Measurements from ENCODE around the gene ANKRD61. TPM values are rescaled to one million over a fixed set of nuclear protein-coding genes. Genes with fewer than 3 reads are reported as not detected.
A peak's percentile ranks its signal among the peaks of the same experiment; 100 is the strongest.

Gene ANKRD61
- total RNA-seq, 4 donors from 2014 or later: 0.39 to 1.0 TPM; not detected in 2

DNA sequence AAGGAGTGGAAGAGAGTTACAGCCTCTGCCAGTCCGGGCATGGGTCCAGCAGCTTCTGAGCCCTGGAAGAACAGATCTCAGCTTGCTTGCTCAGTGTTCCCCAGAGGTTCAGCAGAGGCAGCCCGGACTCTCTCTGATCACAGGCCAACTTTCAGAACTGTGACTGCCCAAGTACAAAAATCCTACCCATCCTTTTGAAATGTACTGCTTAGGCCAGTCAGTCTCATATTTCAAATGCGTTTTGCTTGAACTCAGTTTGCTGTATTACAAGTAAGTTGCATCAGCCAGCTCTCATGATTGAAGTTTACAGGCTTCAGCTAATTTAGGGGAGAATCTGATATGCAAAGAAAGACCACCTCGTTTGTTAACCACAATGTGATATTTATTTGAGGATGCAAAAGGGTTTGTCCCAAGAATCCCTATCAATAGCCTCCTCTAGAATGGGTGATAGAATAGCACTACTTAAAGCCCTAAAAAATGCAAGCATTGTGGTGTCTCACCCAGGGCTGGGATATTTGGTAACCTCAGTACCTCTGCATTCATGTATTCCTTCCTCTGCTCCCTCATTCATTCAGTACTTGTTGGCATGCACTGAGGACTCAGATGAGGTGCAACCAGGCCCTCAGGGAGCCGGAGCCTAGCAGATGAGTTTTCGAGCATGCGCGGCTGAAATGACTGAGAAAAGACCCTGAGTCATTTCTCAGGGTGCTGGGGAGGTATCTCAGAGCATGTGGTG is 15.1 kb upstream of the ANKRD61 start:
- Histone ChIP-seq H3K4me1 (peaks cover 56 to 64% of the 10 kb centered on the region in 2 donors), H3K36me3 (peaks cover 0 to 47% of the 10 kb centered on the region in 2 donors), H3K27ac (peak overlapping the region; percentile 89 to 98 (median 92)), H3K9me3 (no peaks in the 10 kb centered on the region), H3K4me3 (peak overlapping the region in 2 of 4 donors; percentile 2 to 36), H3K27me3 (no peaks in the 10 kb centered on the region)
- peak; percentile 53 to 84 for ATAC-seq
- no peak for TF ChIP-seq POLR2A (IDR thresholded peaks at IDR 0.05)
- TF ChIP-seq, protein P1, sequence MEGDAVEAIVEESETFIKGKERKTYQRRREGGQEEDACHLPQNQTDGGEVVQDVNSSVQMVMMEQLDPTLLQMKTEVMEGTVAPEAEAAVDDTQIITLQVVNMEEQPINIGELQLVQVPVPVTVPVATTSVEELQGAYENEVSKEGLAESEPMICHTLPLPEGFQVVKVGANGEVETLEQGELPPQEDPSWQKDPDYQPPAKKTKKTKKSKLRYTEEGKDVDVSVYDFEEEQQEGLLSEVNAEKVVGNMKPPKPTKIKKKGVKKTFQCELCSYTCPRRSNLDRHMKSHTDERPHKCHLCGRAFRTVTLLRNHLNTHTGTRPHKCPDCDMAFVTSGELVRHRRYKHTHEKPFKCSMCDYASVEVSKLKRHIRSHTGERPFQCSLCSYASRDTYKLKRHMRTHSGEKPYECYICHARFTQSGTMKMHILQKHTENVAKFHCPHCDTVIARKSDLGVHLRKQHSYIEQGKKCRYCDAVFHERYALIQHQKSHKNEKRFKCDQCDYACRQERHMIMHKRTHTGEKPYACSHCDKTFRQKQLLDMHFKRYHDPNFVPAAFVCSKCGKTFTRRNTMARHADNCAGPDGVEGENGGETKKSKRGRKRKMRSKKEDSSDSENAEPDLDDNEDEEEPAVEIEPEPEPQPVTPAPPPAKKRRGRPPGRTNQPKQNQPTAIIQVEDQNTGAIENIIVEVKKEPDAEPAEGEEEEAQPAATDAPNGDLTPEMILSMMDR (IDR thresholded peaks at IDR 0.05 in 4 of 5, conservative IDR thresholded peaks at IDR 0.05 in 1 of 5): no peak
- intact Hi-C loops (cut with DNase I; ENCODE audit: low total_unique reads): no loop called here
- in situ Hi-C loops (cut with MboI; ENCODE audit: low sequenced_read_pairs in 4 of 4): no loop called here
- DNase-seq: peak; percentile 88 to 95

DNA sequence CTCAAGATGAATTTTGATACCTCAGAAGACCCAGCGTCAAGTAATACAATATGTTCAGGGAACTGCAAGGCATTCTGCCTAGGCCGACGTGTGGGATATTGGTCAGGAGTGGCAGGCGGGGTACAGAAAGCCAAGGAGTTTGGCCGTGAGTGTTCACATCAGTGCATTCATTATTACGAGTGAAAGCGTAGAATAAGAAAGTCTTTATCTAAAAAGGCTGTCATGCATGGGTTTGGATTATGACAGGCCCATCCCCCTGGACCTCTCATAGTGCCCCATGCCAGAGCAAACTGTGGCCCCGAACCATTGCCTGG is 14.6 kb upstream of the ANKRD61 start:
- Histone ChIP-seq H3K4me1 (peaks cover 54 to 59% of the 10 kb centered on the region in 2 donors), H3K36me3 (peaks cover 0 to 51% of the 10 kb centered on the region in 2 donors), H3K4me3 (peak overlapping the region in 1 of 4 donors; percentile 21), H3K9me3 (no peaks in the 10 kb centered on the region), H3K27me3 (no peaks in the 10 kb centered on the region), H3K27ac (peak overlapping the region; percentile 89 to 98 (median 92))
- DNase-seq (peak; percentile 85 to 92), ATAC-seq (peak in 1 of 2 donors; percentile 79)
- intact Hi-C loops (cut with DNase I; ENCODE audit: low total_unique reads) (no loop called here), in situ Hi-C loops (cut with MboI; ENCODE audit: low sequenced_read_pairs in 4 of 4) (no loop called here)
- TF ChIP-seq, protein P1 (IDR thresholded peaks at IDR 0.05 in 4 of 5, conservative IDR thresholded peaks at IDR 0.05 in 1 of 5): no peak
- TF ChIP-seq POLR2A (IDR thresholded peaks at IDR 0.05): peak in 1 of 2 donors; percentile 57

DNA sequence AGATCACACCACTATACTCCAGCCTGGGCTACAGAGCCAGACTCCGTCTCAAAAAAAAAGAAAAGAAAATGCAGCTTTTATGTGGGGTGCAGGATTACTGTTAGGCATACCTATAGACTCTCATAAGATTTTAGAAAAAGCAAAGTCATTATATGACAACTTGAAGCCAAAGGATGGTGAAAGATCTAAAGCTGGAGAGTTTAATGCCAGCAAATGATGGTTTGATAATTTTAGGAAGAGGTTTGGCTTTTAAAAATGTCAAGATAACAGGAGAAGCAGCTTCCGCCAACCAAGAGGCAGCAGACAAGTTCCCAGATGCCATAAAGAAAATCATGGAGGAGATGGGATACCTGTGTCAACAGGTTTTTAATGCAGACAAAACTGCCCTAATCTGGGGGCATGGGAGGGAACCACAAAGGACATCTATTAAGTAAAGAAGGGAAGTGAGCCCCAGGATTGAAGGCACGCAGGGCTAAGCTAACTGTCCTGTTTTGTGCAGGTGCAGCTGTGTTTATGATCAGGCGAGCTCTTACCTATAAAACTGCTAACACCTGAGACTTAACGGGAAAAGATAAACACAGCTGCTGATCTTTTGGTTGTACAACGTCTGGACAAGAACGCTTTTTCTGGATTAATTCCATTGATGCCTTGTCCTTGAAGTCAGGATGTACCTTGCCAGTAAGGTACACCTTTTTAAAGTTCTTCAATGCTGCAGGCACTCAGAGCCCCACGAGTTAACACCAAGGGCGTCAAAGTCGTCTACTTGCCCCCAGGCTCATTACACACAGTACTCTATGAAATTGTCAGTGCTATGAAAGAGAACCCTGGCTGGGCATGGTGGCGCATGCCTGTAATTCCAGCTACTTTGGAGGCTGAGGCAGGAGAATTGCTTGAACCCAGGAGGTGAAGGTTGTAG is 10.5 kb upstream of the ANKRD61 start:
- DNase-seq: no peak
- intact Hi-C loops (cut with DNase I; ENCODE audit: low total_unique reads): no loop called here

DNA sequence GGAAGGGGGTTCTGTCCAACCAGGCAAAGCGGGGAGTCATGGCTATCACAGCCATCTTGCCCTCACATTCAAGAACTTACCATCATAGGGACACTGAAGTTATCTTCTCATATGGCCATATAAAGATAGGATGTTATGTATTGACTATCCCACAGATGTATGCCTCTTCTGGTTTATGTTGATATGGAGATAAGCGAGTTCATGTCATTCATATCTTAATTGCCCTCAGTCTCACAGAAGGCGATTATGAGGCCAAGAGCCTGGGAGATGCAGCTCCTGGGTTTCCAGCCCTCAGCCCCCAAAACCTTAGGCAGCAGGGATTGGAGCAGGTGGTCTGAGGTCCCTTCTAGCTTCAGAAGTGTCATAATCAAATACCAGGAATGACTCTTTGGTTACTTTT is 8.5 kb upstream of the ANKRD61 start:
- DNase-seq (no peak), ATAC-seq (no peak)
- in situ Hi-C loops (cut with MboI; ENCODE audit: low sequenced_read_pairs in 4 of 4): no loop called here
- Histone ChIP-seq H3K27ac (peak overlapping the region in 2 of 4 donors; percentile 3 to 89), H3K4me1 (peaks cover 8 to 20% of the 10 kb centered on the region in 2 donors), H3K9me3 (no peaks in the 10 kb centered on the region), H3K4me3 (no peak overlapping the region), H3K27me3 (no peaks in the 10 kb centered on the region), H3K36me3 (peaks cover 0 to 80% of the 10 kb centered on the region in 2 donors)
- TF ChIP-seq, protein P1 (IDR thresholded peaks at IDR 0.05 in 4 of 5, conservative IDR thresholded peaks at IDR 0.05 in 1 of 5): no peak
- no peak for TF ChIP-seq POLR2A (IDR thresholded peaks at IDR 0.05)
- intact Hi-C loops (cut with DNase I; ENCODE audit: low total_unique reads): no loop called here

More for the DNA sequence above, 10.5 kb upstream of the ANKRD61 start:
- in situ Hi-C loops (cut with MboI; ENCODE audit: low sequenced_read_pairs in 4 of 4): no loop called here
- Histone ChIP-seq H3K9me3 (no peaks in the 10 kb centered on the region), H3K36me3 (peaks cover 0 to 88% of the 10 kb centered on the region in 2 donors), H3K4me3 (no peak overlapping the region), H3K27ac (peak overlapping the region; percentile 52 to 98 (median 90)), H3K27me3 (no peaks in the 10 kb centered on the region), H3K4me1 (peaks cover 20 to 21% of the 10 kb centered on the region in 2 donors)
- TF ChIP-seq, protein P1 (IDR thresholded peaks at IDR 0.05 in 4 of 5, conservative IDR thresholded peaks at IDR 0.05 in 1 of 5): no peak
- no peak for TF ChIP-seq POLR2A (IDR thresholded peaks at IDR 0.05)
- ATAC-seq: no peak
